Lung (tissue), 12 donors: ENCODE measurements around the gene CCDC92. TPM values are rescaled to one million over a fixed set of nuclear protein-coding genes. Genes with fewer than 3 reads are reported as not detected.

Experiments
- ATAC-seq: fragments of 200-7000 bp; cut with Tn5 transposase; one replicate; pipeline ENCODE4 v1.9.1; 2020; ENCODE audit warnings: moderate number of reproducible peaks; ENCODE audit not compliant: insufficient read depth, low FRiP score
- DNase-seq, 3 donors: peaks; one replicate each; pipeline ENCODE4 v3.0.0-alpha.2; 2013 to 2017
- H3K27ac ChIP-seq, 2 donors: one replicate each; pipeline ENCODE4 v1.5.1; 2013; ENCODE audit warnings: mild to moderate bottlenecking in 2 of 2, moderate library complexity in 2 of 2, control low read depth in 1 of 2, inconsistent platforms in 1 of 2, low read depth in 1 of 2, low read length in 1 of 2
- H3K27me3 ChIP-seq, 3 donors: one replicate each; pipeline ENCODE4 v1.5.1; 2013; ENCODE audit warnings: low read length in 2 of 3; ENCODE audit not compliant: control insufficient read depth in 3 of 3, insufficient read depth in 3 of 3
- H3K36me3 ChIP-seq, 4 donors: one replicate each; pipeline ENCODE4 v1.5.1; 2013; ENCODE audit warnings: low read length in 4 of 4, mild to moderate bottlenecking in 1 of 4, moderate library complexity in 1 of 4; ENCODE audit not compliant: control insufficient read depth in 4 of 4, insufficient read depth in 4 of 4
- H3K4me1 ChIP-seq, 5 donors: one replicate each; pipeline ENCODE4 v1.5.1; 2013; ENCODE audit warnings: low read length in 5 of 5, mild to moderate bottlenecking in 2 of 5, moderate library complexity in 1 of 5; ENCODE audit not compliant: control insufficient read depth in 5 of 5, insufficient read depth in 5 of 5
- H3K4me3 ChIP-seq: one replicate; pipeline ENCODE4 v1.5.1; 2013; ENCODE audit warnings: mild to moderate bottlenecking, control low read depth, moderate library complexity
- H3K9ac ChIP-seq, 2 donors: one replicate each; pipeline ENCODE4 v1.5.1; 2013; ENCODE audit warnings: low read length in 2 of 2, control low read depth in 1 of 2; ENCODE audit not compliant: insufficient read depth in 1 of 2
- H3K9me3 ChIP-seq, 4 donors: one replicate each; pipeline ENCODE4 v1.5.1; 2013; ENCODE audit warnings: low read length in 3 of 4, mild to moderate bottlenecking in 1 of 4, moderate library complexity in 1 of 4; ENCODE audit not compliant: control insufficient read depth in 4 of 4, insufficient read depth in 3 of 4
- WGBS, 2 donors: extraction: QIAGEN DNeasy Blood & Tissue Kit; methylation state at CpG; one replicate each; pipeline ENCODE4 v1.1.7; 2013; 5-methylcytosine and 5-hydroxymethylcytosine counted together
- polyA plus RNA-seq, 2 donors: library from polyadenylated mRNA; stranded (reverse); fragments of 200-250 nt; gene quantifications; one replicate each; pipeline ENCODE4 v1.2.1, GENCODE V29; 2013
- total RNA-seq, 2 donors: library from RNA; depleted of rRNA in 1 of 2; stranded (reverse); fragments of >200 nt in 1 of 2; gene quantifications; one replicate each; pipeline ENCODE4 v1.2.1, GENCODE V29; 2014 to 2021
- TF ChIP-seq, protein P1 (sequence below): IDR thresholded peaks from 2 replicates; pipeline ENCODE4 v1.5.1; 2012; ENCODE audit warnings: mild to moderate bottlenecking; ENCODE audit errors: control extremely low read depth, extremely low read depth
- donor health status: control.
- donor health status: control.
- donor health status: Bipolar disorder and iron deficiency.
- donor health status: healthy.
- donor health status: DM: yes; HTN: yes; CAD: no.

Gene CCDC92
- total and polyA plus RNA-seq, 4 donors: 17.7 to 55.5 (median 34.8) TPM

DNA sequence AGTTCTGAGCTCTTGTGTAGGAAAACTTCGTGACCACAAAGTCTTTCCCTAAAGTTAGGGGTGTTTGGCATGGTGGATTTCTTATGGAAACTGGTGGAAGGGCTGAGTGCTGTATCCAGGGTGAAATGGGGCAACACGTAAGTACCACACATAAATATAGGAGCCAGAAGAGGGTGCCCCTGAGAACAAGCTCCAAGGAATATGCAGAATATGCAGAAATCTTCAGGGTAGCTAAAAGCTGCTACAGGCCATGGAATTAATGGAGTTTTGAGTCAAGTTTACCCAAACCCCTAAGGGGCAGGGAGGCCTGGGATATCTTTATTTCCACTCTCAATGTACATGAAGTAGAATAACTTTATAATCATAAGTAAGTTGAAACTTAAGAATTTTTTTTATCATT is 44.4 kb upstream of the CCDC92 start:
- Histone ChIP-seq H3K4me1 (peaks cover 0 to 17% (median 5%) of the 10 kb centered on the region in 5 donors), H3K27me3 (no peaks in the 10 kb centered on the region), H3K36me3 (peaks cover 5 to 15% (median 11%) of the 10 kb centered on the region in 4 donors), H3K9me3 (no peaks in the 10 kb centered on the region), H3K4me3 (no peak overlapping the region), H3K27ac (no peak overlapping the region), H3K9ac (no peak overlapping the region)
- TF ChIP-seq, protein P1, sequence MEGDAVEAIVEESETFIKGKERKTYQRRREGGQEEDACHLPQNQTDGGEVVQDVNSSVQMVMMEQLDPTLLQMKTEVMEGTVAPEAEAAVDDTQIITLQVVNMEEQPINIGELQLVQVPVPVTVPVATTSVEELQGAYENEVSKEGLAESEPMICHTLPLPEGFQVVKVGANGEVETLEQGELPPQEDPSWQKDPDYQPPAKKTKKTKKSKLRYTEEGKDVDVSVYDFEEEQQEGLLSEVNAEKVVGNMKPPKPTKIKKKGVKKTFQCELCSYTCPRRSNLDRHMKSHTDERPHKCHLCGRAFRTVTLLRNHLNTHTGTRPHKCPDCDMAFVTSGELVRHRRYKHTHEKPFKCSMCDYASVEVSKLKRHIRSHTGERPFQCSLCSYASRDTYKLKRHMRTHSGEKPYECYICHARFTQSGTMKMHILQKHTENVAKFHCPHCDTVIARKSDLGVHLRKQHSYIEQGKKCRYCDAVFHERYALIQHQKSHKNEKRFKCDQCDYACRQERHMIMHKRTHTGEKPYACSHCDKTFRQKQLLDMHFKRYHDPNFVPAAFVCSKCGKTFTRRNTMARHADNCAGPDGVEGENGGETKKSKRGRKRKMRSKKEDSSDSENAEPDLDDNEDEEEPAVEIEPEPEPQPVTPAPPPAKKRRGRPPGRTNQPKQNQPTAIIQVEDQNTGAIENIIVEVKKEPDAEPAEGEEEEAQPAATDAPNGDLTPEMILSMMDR: no peak
- DNase-seq (no peak), ATAC-seq (no peak)
- 93 to 96% methylated on average over 2 of the region's 2 CpGs for WGBS, 2 donors

DNA sequence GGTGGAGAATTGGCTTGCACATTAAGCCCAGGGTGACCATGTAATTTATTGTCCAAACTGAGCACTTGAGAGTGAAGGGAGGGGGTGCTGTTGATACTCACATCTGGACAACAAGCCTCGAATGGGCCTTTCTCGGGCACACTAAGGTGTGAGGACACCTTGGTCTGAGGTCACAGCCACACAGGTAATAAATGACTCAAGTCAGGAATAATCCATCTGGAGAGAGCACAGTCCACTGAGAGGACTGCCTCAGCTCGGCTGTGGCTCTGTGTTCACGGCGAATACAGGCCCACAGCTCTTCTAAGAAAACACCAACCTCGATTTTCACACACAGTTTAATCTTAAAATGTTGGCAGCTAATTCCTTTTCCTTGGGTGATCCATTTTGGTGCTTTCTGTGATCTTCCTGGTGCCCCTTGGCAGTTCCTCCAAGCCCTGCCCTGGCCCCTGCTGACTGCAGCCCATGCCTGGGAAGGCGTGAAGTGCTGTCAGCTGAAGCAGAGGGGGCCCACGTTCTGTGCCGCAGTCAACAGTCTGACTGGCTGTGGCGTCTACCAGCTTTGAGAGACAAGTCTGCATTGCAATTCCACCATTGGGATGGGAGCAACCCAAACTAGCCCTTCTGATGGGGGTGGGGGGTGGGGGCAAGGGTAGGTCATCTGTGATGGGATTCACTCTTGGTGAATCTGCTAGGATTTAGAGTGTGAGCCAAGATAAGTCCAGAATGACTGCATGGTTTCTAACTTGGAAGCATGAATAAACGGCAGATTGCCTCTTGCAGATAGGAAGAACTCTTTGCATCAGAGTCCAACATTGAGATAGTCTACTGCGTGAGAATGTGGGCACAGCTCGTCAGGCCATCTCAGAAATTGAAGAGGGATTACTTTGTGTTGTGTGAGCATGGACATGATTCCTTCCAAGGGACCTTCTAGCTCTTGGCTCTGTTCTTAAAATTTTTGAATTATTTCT is 43.1 kb upstream of the CCDC92 start:
- Histone ChIP-seq H3K9ac (no peak overlapping the region), H3K9me3 (no peaks in the 10 kb centered on the region), H3K27ac (no peak overlapping the region), H3K36me3 (peaks cover 12 to 23% (median 16%) of the 10 kb centered on the region in 4 donors), H3K4me3 (no peak overlapping the region), H3K4me1 (peaks cover 0 to 11% (median 5%) of the 10 kb centered on the region in 5 donors), H3K27me3 (no peaks in the 10 kb centered on the region)
- DNase-seq (no peak), ATAC-seq (no peak)
- 86 to 88% methylated on average over 13 of the region's 13 CpGs for WGBS, 2 donors
- TF ChIP-seq, protein P1: no peak

DNA sequence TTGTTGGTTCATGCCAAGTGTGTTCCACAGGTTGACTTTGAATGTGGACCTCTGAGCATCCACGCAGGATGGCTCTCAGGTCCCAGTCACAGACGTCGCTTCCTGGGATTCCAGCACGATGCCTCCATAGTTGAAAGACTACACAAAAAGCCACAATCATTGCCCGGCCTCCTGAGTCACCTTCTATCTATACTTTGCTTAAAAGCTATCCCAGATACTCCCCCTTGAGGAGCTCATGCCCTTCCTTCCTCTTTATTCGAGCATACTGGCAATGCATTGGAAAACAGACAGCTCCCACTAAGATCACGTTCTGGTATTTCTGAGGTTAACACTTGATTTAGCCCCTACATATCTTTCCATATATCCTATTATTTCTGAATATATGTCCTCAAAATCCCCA is 40.4 kb upstream of the CCDC92 start:
- DNase-seq: no peak
- 71 to 88% methylated on average over 7 of the region's 7 CpGs for WGBS, 2 donors
- Histone ChIP-seq H3K9ac (no peak overlapping the region), H3K27ac (no peak overlapping the region), H3K4me1 (peaks cover 0 to 9% (median 6%) of the 10 kb centered on the region in 5 donors), H3K36me3 (peaks cover 16 to 26% (median 18%) of the 10 kb centered on the region in 4 donors), H3K9me3 (no peaks in the 10 kb centered on the region), H3K4me3 (no peak overlapping the region), H3K27me3 (no peaks in the 10 kb centered on the region)
- TF ChIP-seq, protein P1: no peak
- ATAC-seq: no peak
